DMS 273 (cell line): Measurements from ENCODE around the gene F10.
"Not testable (repeated sequence)": the region's sequence is repeated elsewhere in the genome, so short reads cannot be mapped to it uniquely, and the experiment has no call there.

Experiments
- DNase-seq: peaks from one replicate; lab custom pipeline; 2025; ENCODE audit not compliant: unreplicated experiment; lab: John Stamatoyannopoulos, UW

The F10 gene

DNA sequence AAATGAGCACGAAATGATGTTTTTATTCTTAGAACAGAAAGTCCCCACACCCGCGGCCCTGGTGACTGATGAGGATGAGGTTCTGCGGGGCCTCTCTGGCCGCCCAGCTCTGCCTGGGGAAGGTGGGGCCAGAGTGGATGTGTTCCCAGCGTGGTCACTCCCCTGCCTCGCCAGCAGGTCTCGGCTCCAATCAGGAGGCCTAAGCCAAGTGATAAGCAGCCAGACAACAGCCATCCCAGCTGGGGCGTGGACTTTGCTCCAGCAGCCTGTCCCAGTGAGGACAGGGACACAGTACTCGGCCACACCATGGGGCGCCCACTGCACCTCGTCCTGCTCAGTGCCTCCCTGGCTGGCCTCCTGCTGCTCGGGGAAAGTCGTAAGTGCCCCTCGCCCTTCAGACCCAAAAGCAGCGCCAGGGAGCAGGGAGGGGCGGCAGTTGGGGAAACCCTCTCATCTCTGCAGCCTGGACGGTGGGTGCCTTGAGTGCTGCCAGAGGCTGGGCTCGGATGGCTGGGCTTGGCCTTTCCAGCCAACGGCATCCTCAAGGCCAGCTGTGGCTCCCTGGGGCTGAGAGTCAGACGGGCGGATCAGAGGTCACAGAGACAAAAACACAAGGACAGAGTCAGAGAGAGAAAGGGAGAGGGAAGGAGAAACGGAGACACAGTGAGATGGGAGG is at the start of gene F10:
TSS of gene F10 (plus strand) at position 250 of the 676 bp plus-strand sequence. CDS start at position 307, 57 bp downstream.
- DNase-seq = no peak

DNA sequence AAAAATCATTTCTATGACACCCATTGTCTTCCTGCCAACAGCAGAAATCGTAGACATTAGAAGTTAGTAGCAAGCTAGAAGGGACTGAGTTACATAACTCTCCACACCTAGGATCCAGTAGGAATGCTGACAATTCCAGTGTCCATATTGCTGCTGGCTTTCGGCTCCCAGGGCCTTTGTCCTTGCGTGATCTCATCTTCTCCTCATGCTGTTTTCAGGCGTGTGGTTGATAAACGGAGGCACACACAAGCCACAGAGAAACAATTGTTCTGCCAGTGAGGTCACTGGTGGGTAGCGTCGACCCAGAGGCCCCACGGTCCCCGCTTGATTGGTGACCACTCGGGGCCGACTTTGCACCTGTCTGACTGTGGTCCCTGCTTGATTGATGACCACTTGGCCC is 48.7 kb upstream of the F10 start:
- DNase-seq = no peak

DNA sequence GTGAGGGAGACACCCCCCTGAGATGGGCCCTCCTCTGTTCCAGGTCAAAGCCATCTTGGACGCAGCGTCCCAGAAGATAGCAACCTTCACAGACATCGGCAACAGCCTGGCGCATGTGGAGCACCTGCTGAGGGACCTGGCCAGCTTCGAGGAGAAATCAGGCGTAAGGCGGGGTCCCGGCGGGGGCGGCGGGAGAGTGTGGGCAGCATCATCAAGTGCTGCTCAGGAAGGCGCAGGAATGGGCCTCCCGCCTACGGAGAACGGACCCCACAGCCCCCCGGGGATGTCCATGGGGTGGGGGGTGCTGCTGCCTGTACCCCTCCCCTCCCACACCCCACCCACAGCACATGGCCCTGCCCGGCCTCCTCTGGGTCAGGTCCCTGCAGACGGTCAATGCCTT is 48.2 kb upstream of the F10 start:
- DNase-seq = no peak

DNA sequence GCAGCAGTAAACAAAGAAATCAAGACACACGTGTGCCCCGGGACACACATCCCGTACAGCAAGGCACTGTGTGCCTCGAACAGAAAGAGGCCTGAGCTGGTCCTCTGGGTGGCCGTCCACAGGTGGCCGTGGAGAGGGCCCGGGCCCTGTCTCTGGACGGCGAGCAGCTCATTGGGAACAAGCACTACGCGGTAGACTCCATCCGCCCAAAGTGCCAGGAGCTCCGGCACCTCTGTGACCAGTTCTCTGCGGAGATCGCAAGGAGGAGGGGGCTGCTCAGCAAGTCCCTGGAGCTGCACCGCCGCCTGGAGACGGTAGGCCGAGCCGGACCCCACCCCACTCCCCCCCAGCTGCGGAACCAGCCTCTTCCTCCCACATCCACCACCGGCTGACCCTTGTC is 47.7 kb upstream of the F10 start:
- no peak for DNase-seq

DNA sequence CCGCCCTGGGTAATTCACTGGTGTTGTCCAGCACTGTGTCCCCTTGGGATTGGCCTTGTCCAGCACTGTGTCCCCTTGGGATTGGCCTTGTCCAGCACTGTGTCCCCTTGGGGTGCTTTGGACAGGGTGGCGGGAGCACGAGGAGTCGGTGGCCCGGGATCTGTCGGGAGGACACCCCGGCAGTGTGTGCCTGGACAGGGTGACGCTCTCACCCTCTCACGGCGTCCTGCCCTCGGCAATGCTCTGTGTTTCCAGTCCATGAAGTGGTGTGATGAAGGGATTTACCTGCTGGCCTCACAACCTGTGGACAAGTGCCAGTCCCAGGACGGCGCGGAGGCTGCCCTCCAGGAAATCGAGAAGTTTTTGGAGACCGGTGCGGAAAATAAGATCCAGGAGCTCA is 46.9 kb upstream of the F10 start:
- DNase-seq = no peak

DNA sequence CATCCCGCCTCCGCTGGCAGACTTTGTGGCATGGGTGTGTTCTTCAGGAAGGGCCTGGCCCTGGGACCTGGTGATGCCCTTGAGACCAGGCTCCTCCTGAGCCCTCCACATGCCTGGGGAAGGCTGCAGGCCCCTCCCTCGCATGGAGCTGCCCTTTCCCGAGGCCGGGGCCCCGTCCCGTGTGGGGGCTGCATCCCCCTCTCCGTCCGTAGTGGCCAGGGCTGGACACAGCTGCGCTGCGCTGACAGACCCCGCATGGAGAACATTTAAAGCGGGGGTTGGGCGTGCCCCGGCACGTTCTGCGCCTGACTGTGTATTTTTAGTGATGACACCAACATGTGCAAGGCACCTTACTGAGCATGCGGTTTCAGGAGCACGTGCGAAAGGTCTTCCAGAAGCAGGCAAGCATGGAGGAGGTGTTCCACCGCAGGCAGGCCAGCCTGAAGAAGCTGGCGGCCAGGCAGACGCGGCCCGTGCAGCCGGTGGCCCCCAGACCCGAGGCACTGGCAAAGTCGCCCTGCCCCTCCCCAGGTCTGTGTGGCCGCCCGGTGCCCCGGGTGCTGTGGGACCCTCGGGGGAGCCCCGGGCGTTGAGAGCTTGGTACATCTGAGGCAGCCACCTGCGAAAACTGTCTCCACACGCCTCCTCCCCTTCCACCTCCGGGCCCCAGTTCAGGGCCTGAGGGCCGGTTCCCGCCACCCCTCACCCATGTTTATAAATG is 45.8 kb upstream of the F10 start:
- no peak for DNase-seq

DNA sequence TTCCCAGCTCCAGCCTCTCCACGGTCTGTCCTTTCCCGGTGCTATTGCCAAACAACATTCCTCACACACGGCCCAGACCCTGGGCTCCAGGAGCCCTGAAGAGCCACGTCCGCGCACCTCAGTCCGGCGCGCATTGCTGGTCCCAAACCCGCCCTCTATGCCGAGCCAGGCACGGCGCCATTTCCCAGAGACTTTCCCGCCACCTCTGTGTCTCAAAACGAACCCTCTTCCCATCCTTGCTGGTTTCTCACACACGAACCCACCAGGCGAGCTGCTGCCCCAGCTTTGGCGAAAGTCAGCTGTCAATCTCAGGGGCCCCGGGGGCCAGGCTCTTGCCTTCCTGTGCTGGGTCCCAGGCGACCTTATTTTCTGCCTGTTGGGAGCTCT is 45.0 kb upstream of the F10 start:
- no peak for DNase-seq

DNA sequence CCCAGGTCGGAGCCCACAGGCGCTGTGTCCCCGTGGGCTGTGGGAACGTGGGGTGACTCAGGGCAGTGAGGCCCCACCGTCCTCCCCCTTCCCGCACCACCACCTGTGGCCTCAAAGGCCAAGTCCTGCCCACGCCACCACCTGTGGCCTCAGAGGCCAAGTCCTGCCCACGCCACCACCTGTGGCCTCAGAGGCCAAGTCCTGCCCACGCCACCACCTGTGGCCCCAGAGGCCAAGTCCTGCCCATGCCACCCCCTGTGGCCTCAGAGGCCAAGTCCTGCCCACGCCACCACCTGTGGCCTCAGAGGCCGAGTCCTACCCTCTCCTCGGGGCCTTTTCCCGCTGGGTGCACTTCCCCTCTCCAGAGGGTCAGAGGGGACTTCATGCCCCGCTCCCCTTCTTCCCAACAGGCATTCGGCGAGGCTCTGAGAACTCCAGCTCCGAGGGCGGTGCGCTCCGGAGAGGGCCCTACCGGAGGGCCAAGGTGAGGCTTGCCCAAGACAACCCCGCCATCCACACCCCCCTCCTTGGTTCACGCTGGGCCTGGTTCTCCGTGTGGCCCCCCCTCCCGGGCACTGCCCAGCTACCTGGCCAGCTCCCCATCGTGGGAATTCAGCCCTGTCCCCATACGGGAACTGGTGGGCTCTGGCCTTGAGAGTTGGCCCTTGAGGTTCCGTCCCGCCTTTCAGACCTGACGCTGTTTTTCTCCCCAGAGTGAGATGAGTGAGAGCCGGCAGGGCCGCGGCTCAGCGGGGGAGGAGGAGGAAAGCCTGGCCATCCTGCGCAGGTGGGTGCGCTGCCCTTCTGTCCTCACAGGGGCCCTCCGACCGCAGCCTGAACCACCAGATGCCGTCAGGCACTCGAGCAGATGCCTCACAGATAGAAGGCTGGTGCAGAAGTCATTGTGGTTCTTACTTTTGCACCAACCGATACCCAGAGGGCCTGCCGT is 44.4 kb upstream of the F10 start:
- DNase-seq = peak; percentile 77

DNA sequence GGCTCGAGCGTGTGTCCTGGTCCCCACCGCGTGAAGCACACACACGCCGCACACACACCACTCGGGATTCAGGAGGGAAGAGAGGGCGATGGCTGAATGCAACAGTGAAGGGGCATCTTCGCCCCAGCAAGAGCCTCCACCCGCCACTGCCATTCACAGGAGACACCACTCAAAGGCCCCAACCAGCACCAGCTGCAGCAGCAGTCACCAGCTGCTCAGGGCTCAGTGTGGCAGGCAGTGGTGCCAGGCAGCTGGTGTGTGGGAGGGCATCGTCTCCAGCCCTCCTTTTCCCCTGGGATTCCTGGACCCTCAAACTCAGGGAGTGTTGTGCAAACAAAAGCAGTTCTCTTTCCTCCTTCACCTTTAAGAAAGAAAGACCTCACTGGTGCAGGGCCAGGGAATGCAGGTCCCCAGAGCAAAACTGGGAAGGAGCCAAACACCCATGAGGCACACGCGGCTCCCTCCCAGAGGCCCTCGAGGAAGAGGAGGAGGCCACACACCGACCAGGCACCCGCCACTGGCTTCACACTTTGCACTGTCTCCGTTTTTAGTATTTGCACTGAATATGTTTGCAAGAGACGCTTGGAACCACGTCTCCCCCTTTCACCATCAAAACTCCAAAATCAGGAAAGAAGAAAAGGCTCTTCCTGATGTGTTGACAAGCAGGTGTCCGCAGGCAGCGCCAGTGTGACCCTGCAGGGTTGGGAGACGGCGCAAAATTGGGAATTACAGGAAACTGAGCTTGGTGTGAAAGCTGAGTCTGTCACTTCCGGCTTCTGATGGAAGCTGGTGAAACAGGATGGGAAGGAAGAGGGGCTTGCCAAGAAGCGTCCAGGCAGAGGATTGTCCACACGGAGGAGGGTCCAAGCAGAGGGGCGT is 43.5 kb upstream of the F10 start:
- DNase-seq = peak; percentile 87

DNA sequence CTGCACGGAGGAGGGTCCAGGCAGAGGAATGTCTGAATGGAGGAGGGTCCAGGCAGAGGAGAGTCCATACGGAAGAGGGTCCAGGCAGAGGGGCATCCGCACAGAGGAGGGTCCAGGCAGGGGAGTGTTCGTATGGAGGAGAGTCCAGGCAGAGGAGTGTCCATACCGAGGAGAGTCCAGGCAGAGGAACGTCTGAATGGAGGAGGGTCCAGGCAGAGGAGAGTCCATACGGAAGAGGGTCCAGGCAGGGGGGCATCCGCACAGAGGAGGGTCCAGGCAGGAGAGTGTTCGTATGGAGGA is 42.9 kb upstream of the F10 start:
- DNase-seq = not testable (repeated sequence)

DNA sequence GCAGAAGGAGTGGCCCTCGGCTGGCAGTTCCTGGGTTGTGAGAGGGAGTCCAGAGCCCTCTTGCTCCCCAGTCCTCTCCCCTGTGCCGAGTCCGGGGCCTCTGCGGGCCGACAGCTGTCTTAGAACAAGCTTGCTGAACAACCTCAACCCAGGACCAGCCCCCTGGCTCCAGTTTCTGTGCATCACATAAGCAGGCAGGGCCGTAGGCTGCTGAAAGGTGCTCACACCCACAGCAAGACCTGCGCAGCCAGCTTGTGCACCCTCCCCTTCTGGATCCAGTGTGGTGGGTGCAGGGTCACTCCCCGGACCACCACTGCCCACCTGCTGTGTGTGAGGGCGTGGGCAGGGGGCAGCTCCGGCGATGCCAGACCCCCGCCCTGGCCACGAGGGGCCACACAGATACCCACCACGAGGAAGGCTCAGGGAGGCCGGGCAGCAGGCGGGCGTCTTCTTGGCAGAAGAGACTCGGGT is 42.2 kb upstream of the F10 start:
- peak; percentile 23 for DNase-seq

DNA sequence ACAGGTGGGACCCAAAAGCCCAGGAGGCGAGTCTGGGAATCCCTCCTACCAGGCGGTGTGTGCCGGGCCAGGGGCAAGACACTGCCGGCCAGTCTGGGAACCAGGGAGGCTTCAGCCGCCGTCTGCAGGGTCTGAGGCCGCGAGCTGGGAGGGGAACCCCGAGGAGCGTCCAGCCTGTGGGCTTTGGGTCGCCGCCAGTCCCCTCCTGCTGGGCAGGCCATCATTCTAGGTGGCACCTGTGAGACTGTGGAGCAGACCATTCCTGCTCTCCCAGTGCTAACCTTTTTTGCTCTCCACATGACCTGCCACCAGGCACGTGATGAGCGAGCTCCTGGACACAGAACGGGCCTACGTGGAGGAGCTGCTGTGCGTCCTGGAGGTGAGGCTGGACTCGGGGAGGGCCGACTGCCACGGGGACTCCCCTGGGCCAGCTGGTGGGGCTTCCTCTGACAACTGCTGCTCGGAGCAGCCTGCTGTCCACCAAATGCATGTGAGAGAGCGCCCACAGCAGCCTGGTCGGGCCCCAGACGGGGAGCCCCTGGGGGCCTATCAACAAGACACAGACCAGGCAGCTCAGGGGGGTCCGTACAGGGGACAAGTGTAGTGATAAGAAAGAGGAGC is 41.6 kb upstream of the F10 start:
- no peak for DNase-seq

DNA sequence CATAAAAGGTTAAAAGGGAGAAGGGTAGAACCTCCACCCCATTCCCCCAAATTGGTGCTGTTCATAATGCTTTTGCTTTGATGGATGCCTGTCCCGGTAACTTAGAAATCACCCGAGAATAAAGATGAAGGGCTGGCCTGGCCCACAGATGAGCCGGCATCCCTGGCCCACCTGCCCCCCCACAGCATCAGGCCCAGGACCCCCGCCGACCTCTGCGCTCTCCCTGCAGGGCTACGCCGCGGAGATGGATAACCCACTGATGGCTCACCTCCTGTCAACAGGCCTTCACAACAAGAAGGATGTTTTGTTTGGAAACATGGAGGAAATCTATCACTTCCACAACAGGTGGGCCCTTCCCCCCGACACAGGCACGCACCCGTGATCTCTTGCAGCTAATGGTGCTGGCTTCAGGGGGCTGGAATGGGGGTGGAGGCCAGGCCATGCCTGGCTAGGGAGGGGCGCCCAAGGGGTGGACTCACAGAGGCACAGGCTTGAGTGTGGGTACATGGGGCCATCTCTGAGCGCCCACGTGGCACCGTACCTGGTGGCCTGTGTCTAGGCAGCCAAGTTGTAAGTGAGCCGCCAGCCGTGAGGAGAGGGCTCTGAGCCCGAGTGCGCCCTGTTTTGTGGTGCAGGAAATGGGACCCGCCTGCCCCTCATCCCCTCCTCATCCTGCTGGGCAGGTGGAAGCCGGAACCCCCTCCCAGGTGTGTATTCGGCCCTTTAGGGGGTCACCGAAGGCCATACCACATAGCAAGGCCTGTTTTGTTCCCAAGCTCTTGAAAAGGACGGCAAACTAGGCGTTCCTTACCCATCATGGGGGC is 40.2 kb upstream of the F10 start:
- DNase-seq = no peak

DNA sequence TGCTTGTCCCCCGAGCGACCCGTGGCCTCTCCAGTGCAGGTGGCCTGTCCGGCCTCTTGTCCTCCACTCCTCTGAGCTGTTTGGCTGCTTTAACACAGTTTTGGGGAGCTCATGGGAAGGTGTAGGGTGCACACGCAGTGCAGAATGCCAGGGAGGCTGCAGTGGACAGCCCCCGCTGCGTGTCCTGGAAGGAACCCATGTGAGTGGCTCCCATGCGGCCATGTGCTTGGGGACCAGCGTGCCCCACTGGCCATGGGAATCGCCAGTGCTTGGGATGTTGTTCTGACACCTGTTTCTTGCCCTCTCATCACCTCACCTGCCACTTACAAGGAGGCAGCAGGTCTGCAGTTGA is 39.6 kb upstream of the F10 start:
- DNase-seq = no peak

DNA sequence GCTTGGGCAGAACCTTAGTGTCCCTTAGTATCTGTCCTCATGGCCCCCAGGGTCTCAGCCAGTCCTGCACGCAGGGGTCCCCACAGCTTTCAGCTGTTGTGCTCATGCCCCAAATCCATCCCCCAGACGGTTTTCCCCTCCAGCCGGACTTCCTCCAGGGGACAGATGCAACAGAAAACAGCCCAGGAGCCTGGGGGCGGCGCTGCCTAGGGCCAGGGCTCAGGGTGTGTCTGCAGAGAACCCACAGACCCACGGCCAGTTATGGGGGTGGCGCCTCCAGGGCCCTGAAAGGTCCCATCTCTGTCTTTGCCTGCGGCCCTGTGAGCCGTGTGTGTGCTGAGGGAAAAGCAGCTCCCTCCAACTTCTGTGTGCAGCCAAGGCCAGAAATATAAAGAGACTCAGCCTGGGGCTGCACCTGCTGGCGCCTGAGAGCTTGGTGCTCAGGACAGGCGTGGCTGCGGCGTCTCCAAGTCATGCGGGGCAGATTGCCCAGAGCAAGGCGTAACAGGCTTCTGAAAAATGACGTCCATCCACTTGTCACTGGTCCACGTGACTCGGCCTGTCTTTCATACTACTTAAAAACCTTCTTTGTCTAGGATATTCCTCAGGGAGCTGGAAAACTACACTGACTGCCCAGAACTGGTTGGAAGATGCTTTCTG is 39.1 kb upstream of the F10 start:
- peak; percentile 81 for DNase-seq

DNA sequence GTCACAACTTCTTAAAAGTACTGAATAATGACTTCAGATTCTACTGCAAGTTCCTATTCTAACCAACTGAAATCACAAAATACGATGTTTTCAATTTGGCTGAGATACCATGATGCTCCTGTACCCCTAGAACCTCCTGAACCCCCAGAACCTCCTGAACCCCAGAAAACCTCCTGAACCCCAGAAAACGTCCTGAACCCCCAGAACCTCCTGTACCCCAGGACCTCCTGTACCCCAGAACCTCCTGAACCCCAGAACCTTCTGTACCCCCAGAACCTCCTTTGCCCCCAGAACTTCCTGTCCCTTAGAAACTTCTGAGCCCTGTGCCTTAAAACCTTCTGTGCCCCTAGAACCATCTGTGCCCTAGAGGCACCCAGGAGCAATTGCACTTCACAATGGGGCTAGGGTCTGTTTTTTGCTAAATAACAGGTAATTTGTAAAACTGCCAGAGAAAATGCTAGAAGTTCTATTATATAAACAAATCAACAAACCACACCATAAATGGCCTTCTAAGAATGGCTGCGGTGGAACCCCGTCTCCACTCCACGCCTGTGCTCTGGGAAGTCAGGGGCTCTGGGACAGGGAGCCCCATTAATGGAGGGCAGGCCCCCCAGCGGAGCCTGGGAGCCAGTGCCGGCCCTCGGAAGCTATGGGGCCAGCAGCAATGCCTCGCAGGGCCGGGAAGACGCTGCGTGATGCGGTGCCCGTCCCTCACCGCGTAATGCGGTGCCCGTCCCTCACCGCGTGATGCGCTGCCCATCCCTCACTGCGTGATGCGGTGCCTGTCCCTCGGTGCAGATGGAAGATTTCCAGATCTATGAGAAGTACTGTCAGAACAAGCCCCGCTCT is 38.3 kb upstream of the F10 start:
- DNase-seq = peak; percentile 38

DNA sequence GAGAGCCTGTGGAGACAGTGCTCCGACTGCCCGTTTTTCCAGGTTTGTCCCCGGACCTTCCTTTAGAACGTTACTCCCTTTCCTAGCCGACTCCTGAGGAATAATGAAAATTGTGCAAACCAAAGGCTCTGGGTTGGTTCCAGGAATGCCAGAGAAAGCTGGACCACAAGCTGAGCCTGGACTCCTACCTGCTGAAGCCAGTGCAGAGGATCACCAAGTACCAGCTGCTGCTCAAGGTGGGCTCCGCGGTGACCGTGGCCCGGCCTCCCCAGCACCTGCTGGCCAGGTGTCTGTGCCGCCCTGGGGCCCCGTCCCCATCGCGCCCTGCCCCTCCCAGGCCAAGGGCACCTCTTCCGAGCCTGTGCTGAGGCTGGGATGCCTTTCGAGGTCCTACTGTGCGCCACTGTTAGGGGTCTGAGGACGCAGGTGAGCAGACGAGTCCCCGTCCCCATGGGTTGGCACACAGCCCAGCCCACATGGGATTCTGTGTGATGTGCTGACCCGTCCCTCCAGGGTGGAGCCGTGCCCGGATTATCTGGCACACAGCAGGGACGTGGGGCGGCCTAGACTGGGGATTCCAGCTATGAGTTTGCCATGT is 37.6 kb upstream of the F10 start:
- DNase-seq = no peak
